DOHH2 (cell line): Measurements from ENCODE around the gene GPR3.

Source experiments
- H3F3A ChIP-seq: fragments of 200-600 bp; sonication (generic), shearing (Covaris generic); 2 replicates; pipeline ENCODE4 v1.6.0; 2016; ENCODE audit warnings: antibody characterized with exemption, mild to moderate bottlenecking; ENCODE audit not compliant: control insufficient read depth, insufficient read depth
- H3K27ac ChIP-seq: fragments of 200-600 bp; sonication (generic); 2 replicates; pipeline ENCODE4 v1.5.1; 2014; ENCODE audit warnings: low read depth, mild to moderate bottlenecking, low read length, moderate library complexity
- H3K27me3 ChIP-seq: fragments of 200-600 bp; sonication (generic); 2 replicates; pipeline ENCODE4 v1.6.1; 2014; ENCODE audit warnings: mild to moderate bottlenecking, low read length, mixed read lengths; ENCODE audit not compliant: control insufficient read depth
- H3K36me3 ChIP-seq: fragments of 200-600 bp; sonication (generic); 2 replicates; pipeline ENCODE4 v1.6.1; 2014; ENCODE audit warnings: mild to moderate bottlenecking, low read length, moderate library complexity, mixed read lengths; ENCODE audit not compliant: control insufficient read depth
- H3K4me1 ChIP-seq: fragments of 200-600 bp; sonication (generic); 2 replicates; pipeline ENCODE4 v1.6.1; 2014; ENCODE audit warnings: mild to moderate bottlenecking, low read length, mixed read lengths; ENCODE audit not compliant: control insufficient read depth
- H3K4me2 ChIP-seq: fragments of 200-600 bp; sonication (generic); 2 replicates; pipeline ENCODE4 v1.6.0; 2014; ENCODE audit warnings: mild to moderate bottlenecking, low read length, moderate library complexity
- H3K4me3 ChIP-seq: fragments of 200-600 bp; sonication (generic); 2 replicates; pipeline ENCODE4 v1.5.1; 2014; ENCODE audit warnings: mild to moderate bottlenecking, low read length, mixed read lengths
- H3K79me2 ChIP-seq: fragments of 200-600 bp; sonication (generic); 2 replicates; pipeline ENCODE4 v1.6.1; 2014; ENCODE audit warnings: mild to moderate bottlenecking, low read length, mixed read lengths; ENCODE audit not compliant: control insufficient read depth
- H3K9me2 ChIP-seq: fragments of 200-600 bp; sonication (generic); replicated peaks from 2 replicates; pipeline ENCODE4 v1.6.1; 2014; ENCODE audit warnings: mild to moderate bottlenecking, low read length, mixed read lengths; ENCODE audit not compliant: control insufficient read depth
- H3K9me3 ChIP-seq: fragments of 200-600 bp; sonication (generic); 2 replicates; pipeline ENCODE4 v1.6.1; 2014; ENCODE audit warnings: antibody characterized with exemption, low read length, mixed read lengths; ENCODE audit not compliant: control insufficient read depth, insufficient read depth
- H4K20me1 ChIP-seq: fragments of 200-600 bp; sonication (generic); 2 replicates; pipeline ENCODE4 v1.6.0; 2014; ENCODE audit warnings: low read depth, mild to moderate bottlenecking, antibody characterized with exemption, low read length, moderate library complexity; ENCODE audit not compliant: control insufficient read depth, insufficient read depth
- EZH2phosphoT487 ChIP-seq: fragments of 200-600 bp; sonication (generic); IDR thresholded peaks from 2 replicates; pipeline ENCODE4 v1.6.1; 2017; ENCODE audit warnings: borderline replicate concordance, mild to moderate bottlenecking, antibody characterized with exemption, low read length, moderate library complexity, mixed read lengths
- TF ChIP-seq, protein P1 (sequence below): fragments of 200-600 bp; sonication (generic); IDR thresholded peaks from one replicate; pipeline ENCODE4 v1.5.1; 2014; ENCODE audit warnings: antibody characterized with exemption, mild to moderate bottlenecking, low read depth, low read length; ENCODE audit not compliant: poor library complexity, severe bottlenecking

GPR3 gene

GRCh38 chr1:27379564-27380122 is 12.8 kb upstream of the GPR3 start:
- TF ChIP-seq, protein P1, sequence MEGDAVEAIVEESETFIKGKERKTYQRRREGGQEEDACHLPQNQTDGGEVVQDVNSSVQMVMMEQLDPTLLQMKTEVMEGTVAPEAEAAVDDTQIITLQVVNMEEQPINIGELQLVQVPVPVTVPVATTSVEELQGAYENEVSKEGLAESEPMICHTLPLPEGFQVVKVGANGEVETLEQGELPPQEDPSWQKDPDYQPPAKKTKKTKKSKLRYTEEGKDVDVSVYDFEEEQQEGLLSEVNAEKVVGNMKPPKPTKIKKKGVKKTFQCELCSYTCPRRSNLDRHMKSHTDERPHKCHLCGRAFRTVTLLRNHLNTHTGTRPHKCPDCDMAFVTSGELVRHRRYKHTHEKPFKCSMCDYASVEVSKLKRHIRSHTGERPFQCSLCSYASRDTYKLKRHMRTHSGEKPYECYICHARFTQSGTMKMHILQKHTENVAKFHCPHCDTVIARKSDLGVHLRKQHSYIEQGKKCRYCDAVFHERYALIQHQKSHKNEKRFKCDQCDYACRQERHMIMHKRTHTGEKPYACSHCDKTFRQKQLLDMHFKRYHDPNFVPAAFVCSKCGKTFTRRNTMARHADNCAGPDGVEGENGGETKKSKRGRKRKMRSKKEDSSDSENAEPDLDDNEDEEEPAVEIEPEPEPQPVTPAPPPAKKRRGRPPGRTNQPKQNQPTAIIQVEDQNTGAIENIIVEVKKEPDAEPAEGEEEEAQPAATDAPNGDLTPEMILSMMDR: no peak
- no peak for TF ChIP-seq EZH2phosphoT487
- Histone ChIP-seq H3K4me2 (no peak overlapping the region), H3K36me3 (no peaks in the 10 kb centered on the region), H3F3A (no peaks in the 10 kb centered on the region; the same call in 1 of the 2 replicates), H3K9me3 (no peaks in the 10 kb centered on the region), H3K4me3 (no peak overlapping the region), H3K27me3 (peaks cover 17% of the 10 kb centered on the region), H3K79me2 (no peaks in the 10 kb centered on the region), H3K9me2 (no peaks in the 10 kb centered on the region), H3K27ac (no peak overlapping the region), H4K20me1 (no peaks in the 10 kb centered on the region), H3K4me1 (no peaks in the 10 kb centered on the region)

GRCh38 chr1:27380224-27380623 is 12.2 kb upstream of the GPR3 start:
- Histone ChIP-seq H3K27ac (no peak overlapping the region), H3K4me2 (no peak overlapping the region), H3K36me3 (no peaks in the 10 kb centered on the region), H4K20me1 (no peaks in the 10 kb centered on the region), H3K27me3 (peaks cover 17% of the 10 kb centered on the region), H3F3A (no peaks in the 10 kb centered on the region; the same call in 1 of the 2 replicates), H3K79me2 (no peaks in the 10 kb centered on the region), H3K4me3 (no peak overlapping the region), H3K9me2 (no peaks in the 10 kb centered on the region), H3K9me3 (no peaks in the 10 kb centered on the region), H3K4me1 (no peaks in the 10 kb centered on the region)
- TF ChIP-seq, protein P1: no peak
- TF ChIP-seq EZH2phosphoT487: no peak

GRCh38 chr1:27380766-27381733 is 11.4 kb upstream of the GPR3 start:
- H3K79me2 ChIP-seq: no peaks in the 10 kb centered on the region
- no peak overlapping the region for H3K4me3 ChIP-seq
- peaks cover 17% of the 10 kb centered on the region for H3K27me3 ChIP-seq
- H3K4me1 ChIP-seq: no peaks in the 10 kb centered on the region
- TF ChIP-seq, protein P1: no peak
- TF ChIP-seq EZH2phosphoT487: no peak
- H3K9me3 ChIP-seq: no peaks in the 10 kb centered on the region
- no peaks in the 10 kb centered on the region for H4K20me1 ChIP-seq
- H3F3A ChIP-seq: no peaks in the 10 kb centered on the region; the same call in 1 of the 2 replicates
- H3K36me3 ChIP-seq: no peaks in the 10 kb centered on the region
- no peak overlapping the region for H3K4me2 ChIP-seq
- H3K9me2 ChIP-seq: no peaks in the 10 kb centered on the region
- H3K27ac ChIP-seq: no peak overlapping the region
